Measurements from ENCODE around the gene ITGAV. TPM values are rescaled to one million over a fixed set of nuclear protein-coding genes. Genes with fewer than 3 reads are reported as not detected.

The ITGAV gene
- total and polyA plus RNA-seq, 9 donors: 35.3 to 123 (median 96.8) TPM

DNA sequence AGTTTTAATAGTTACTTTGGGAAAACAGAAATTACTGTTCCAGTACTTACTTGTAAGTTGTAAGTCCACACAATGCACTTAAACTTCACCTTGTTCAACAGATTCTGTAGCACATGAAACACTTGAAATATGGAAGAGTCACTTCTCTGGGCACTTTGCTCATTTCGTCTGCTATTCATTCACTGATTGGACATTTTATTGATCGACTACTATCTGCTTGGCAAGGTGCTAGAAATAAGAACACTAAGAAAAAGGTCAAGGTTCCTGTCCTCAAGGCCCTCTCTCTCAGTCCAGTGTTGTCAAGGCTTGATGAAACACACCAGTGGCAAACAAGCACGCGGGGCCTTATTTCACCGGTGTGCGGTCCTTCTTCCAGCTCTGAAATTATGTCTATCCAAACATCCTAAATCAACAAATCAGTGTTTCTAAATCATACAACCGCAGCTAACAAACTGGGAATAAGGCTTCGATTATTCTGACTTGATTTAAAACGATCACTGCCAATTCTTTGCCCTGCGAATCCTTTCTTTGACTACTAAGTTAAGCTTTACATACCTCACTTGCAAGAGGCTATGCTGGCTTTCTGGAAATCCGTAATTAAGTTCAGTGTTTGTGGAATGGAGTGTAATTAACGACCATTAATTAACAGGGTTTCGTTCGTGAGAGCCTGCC is 780 bp upstream of the ITGAV start:
- TF ChIP-seq, protein P1, sequence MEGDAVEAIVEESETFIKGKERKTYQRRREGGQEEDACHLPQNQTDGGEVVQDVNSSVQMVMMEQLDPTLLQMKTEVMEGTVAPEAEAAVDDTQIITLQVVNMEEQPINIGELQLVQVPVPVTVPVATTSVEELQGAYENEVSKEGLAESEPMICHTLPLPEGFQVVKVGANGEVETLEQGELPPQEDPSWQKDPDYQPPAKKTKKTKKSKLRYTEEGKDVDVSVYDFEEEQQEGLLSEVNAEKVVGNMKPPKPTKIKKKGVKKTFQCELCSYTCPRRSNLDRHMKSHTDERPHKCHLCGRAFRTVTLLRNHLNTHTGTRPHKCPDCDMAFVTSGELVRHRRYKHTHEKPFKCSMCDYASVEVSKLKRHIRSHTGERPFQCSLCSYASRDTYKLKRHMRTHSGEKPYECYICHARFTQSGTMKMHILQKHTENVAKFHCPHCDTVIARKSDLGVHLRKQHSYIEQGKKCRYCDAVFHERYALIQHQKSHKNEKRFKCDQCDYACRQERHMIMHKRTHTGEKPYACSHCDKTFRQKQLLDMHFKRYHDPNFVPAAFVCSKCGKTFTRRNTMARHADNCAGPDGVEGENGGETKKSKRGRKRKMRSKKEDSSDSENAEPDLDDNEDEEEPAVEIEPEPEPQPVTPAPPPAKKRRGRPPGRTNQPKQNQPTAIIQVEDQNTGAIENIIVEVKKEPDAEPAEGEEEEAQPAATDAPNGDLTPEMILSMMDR (IDR thresholded peaks at IDR 0.05): no peak
- TF ChIP-seq POLR2A (IDR thresholded peaks at IDR 0.05): no peak
- TF ChIP-seq EP300 (IDR thresholded peaks at IDR 0.05): no peak
- intact Hi-C loops (cut with DNase I): no loop called here
- WGBS, 3 donors: 10 to 15% (median 11%) methylated on average over 14 of the region's 14 CpGs
- Histone ChIP-seq H3K36me3 (no peaks in the 10 kb centered on the region), H3K4me1 (ENCODE audit: insufficient read depth) (peaks cover 2% of the 10 kb centered on the region), H3K4me3 (peak overlapping the region; percentile 84), H3K27ac (peak overlapping the region; percentile 92 to 99), H3K27me3 (no peaks in the 10 kb centered on the region), H3K9me3 (no peaks in the 10 kb centered on the region)
- DNase-seq: peak in 1 of 5 donors; percentile 24

DNA sequence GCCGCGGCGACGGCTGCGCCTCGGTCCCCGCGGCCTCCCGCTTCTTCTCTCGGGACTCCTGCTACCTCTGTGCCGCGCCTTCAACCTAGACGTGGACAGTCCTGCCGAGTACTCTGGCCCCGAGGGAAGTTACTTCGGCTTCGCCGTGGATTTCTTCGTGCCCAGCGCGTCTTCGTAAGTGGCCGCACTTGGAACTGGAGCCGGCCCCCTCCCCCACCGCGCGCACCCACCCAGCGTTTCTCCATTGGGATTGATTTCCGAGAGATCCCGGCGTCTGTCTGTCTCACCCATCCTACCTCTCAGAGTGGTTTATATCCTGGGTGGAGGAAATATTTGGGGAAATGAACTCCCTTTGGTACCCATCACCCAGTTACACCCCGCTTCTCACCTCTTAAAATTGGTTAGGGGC is 498 bp downstream of the ITGAV start:
- Histone ChIP-seq H3K27ac (peak overlapping the region; percentile 92 to 99), H3K4me3 (peak overlapping the region; percentile 84), H3K36me3 (no peaks in the 10 kb centered on the region), H3K4me1 (ENCODE audit: insufficient read depth) (peaks cover 4% of the 10 kb centered on the region), H3K27me3 (no peaks in the 10 kb centered on the region), H3K9me3 (no peaks in the 10 kb centered on the region)
- peak in 4 of 5 donors; percentile 47 to 70 (median 57) for DNase-seq
- WGBS, 3 donors: 0% methylated on average over 29 to 32 of the region's 32 CpGs
- intact Hi-C loops (cut with DNase I): no loop called here
- no peak for TF ChIP-seq POLR2A (IDR thresholded peaks at IDR 0.05)
- TF ChIP-seq, protein P1 (IDR thresholded peaks at IDR 0.05): peak in 1 of 3 donors; percentile 6

DNA sequence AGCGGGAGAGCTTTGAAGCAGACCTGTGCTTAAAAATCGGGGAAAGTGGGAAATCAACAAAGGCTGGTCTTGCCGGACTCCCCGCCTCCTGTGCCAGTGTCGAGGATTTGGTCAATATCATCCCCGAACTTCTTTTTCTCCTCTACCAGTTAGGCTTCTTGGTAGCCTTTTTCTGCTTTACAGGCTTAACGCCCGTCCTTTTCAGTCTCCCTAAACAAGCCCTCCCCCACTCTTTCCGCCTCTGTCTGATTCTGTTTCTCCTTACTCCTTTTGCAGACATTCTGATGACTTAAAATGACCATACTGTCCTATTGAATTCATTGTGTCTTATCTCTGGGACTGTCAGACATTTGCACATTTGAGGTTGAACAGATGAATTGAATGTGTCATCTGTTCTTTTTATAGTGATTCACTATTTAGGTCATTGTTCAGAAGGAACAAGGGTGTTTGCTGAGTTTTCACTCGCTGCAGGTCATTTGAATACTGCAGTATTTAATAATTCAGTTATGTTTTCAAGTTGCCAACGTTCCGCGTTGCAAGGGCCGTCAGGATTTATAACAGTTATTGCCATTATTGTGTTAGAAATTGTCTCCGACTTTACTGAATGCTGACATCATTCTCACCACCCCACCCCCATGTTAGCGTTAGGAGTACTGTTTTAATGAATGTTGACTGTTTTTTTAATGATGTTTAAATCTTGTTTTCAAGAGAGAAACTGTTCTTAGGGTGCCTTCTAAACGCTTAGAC is 1.1 kb downstream of the ITGAV start:
- Histone ChIP-seq H3K36me3 (no peaks in the 10 kb centered on the region), H3K4me1 (ENCODE audit: insufficient read depth) (peaks cover 4% of the 10 kb centered on the region), H3K4me3 (peak overlapping the region; percentile 84), H3K9me3 (no peaks in the 10 kb centered on the region), H3K27me3 (no peaks in the 10 kb centered on the region), H3K27ac (peak overlapping the region; percentile 92 to 99)
- intact Hi-C loops (cut with DNase I): no loop called here
- TF ChIP-seq, protein P1 (IDR thresholded peaks at IDR 0.05): no peak
- peak in 2 of 5 donors; percentile 22 to 32 for DNase-seq
- WGBS, 3 donors: 0% methylated on average over 17 of the region's 17 CpGs

DNA sequence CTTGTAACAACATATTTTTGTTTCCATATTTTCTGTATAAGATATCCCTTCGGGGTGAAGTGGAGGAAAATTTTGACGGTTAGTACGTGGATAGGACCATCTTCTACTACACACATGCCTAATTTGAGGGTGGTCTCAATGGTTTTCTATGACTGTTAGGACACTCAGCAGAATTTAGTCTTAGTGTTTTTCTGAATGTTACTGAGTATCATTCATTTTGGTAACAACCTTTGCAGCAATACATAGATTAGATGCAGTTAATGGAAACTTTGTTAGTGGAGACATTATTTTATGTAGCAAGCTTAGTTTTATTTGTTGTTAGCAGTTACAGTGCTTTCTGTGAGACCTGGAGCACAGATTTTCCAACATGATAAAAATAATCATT is 1.6 kb downstream of the ITGAV start:
- TF ChIP-seq, protein P1 (IDR thresholded peaks at IDR 0.05): no peak
- TF ChIP-seq POLR2A (IDR thresholded peaks at IDR 0.05) (no peak), EP300 (IDR thresholded peaks at IDR 0.05) (no peak)
- H3K27ac ChIP-seq: peak overlapping the region; percentile 92 to 99
- 2 to 3% (median 2%) methylated on average over 3 of the region's 3 CpGs for WGBS, 3 donors
- intact Hi-C loops (cut with DNase I): no loop called here
- no peaks in the 10 kb centered on the region for H3K27me3 ChIP-seq
- DNase-seq: no peak
- H3K4me3 ChIP-seq: peak overlapping the region; percentile 84
- no peaks in the 10 kb centered on the region for H3K9me3 ChIP-seq
- H3K36me3 ChIP-seq: no peaks in the 10 kb centered on the region
- peaks cover 4% of the 10 kb centered on the region for H3K4me1 ChIP-seq (ENCODE audit: insufficient read depth)

All from ovary (tissue), 9 donors.